AG09319 (cell line): Measurements from ENCODE around the gene SLN.

Source experiments
- DNase-seq: peaks from one replicate; pipeline ENCODE4 v3.0.0-alpha.2; 2010; ENCODE audit warnings: low read depth; ENCODE audit errors: extremely low read depth
- TF ChIP-seq, protein P1 (sequence below): IDR thresholded peaks from 2 replicates; pipeline ENCODE4 v1.5.1; 2011; ENCODE audit warnings: low read depth, mild to moderate bottlenecking, inconsistent platforms, low read length, moderate library complexity

SLN gene

GRCh38 chr11:107733518-107733917 is 21.7 kb upstream of the SLN start:
- TF ChIP-seq, protein P1, sequence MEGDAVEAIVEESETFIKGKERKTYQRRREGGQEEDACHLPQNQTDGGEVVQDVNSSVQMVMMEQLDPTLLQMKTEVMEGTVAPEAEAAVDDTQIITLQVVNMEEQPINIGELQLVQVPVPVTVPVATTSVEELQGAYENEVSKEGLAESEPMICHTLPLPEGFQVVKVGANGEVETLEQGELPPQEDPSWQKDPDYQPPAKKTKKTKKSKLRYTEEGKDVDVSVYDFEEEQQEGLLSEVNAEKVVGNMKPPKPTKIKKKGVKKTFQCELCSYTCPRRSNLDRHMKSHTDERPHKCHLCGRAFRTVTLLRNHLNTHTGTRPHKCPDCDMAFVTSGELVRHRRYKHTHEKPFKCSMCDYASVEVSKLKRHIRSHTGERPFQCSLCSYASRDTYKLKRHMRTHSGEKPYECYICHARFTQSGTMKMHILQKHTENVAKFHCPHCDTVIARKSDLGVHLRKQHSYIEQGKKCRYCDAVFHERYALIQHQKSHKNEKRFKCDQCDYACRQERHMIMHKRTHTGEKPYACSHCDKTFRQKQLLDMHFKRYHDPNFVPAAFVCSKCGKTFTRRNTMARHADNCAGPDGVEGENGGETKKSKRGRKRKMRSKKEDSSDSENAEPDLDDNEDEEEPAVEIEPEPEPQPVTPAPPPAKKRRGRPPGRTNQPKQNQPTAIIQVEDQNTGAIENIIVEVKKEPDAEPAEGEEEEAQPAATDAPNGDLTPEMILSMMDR: no peak
- no peak for DNase-seq

- TF ChIP-seq, protein P1: no peak
- DNase-seq: no peak
These were observed 20.8 kb upstream of the SLN start for GRCh38 chr11:107732689-107733051.

- no peak for DNase-seq
- TF ChIP-seq, protein P1: no peak
These were observed 20.3 kb upstream of the SLN start for GRCh38 chr11:107731941-107732688.

GRCh38 chr11:107722662-107723061 is 10.8 kb upstream of the SLN start:
- no peak for DNase-seq
- TF ChIP-seq, protein P1: no peak

DNA sequence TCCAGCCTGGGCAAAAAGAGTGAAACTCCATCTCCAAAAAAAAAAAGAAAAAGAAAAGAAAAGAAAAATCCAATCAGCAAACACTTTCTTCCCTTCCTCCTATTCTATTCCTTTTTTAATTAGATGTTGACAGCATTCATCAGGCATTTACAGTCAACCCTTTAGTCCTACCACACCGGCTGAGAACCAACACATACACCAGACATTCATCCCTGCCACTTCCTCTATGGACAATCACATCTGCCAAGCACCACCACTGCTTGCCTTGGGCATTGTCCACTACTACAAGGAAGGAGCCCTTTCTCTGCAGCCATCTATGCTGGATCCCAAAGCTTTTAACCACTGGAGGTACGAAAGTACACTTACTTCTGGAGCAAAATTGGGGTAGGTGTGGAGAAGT is 9.4 kb upstream of the SLN start:
- TF ChIP-seq, protein P1: no peak
- DNase-seq: no peak

- DNase-seq: no peak
- TF ChIP-seq, protein P1: no peak
These were observed 8.5 kb upstream of the SLN start for GRCh38 chr11:107720303-107720774.

GRCh38 chr11:107719557-107720302 is 7.9 kb upstream of the SLN start:
- no peak for DNase-seq
- TF ChIP-seq, protein P1: no peak
